GM12878 (cell line): Measurements from ENCODE around the gene C3orf49. TPM values are rescaled to one million over a fixed set of nuclear protein-coding genes. Genes with fewer than 3 reads are reported as not detected.

Source experiments
- ATAC-seq: fragments of 200-7000 bp; cut with Tn5 transposase; 3 replicates; pipeline ENCODE4 v1.9.1; 2020; ENCODE audit warnings: mild to moderate bottlenecking, moderate library complexity
- BruUV-seq: library from RNA; stranded (reverse); fragments of 400-500 nt; replicated peaks from 2 replicates; lab custom pipeline; 2021; lab: Mats Ljungman, UMichigan
- CTCF ChIA-PET: fragments of 300-600 bp; sonication (Branson Sonifier 250); formaldehyde crosslinking; extraction: SDS; loops from one replicate; lab custom pipeline; 2021; ENCODE audit warnings: inconsistent platforms; lab: Yijun Ruan, JAX
- POLR2A ChIA-PET: fragments of 350-600 bp; formaldehyde crosslinking; extraction: SDS; loops from one replicate; lab custom pipeline; 2021; ENCODE audit warnings: inconsistent platforms; lab: Charles Lee
- RAD21 ChIA-PET: fragments of 300-600 bp; sonication (Branson Sonifier 250); formaldehyde crosslinking; loops from one replicate; lab custom pipeline; 2023; ENCODE audit warnings: antibody characterized with exemption; ENCODE audit not compliant: unreplicated experiment; lab: Charles Lee
- SMC1A ChIA-PET: fragments of 300-600 bp; sonication (Branson Sonifier 250); formaldehyde crosslinking; loops from one replicate; lab custom pipeline; 2023; ENCODE audit not compliant: unreplicated experiment, uncharacterized antibody; lab: Charles Lee
- DNase-seq: peaks from one replicate; pipeline ENCODE4 v3.0.0-alpha.2; 2011; ENCODE audit warnings: low read depth, low spot score
- FAIRE-seq: peaks from 3 replicates; lab custom pipeline; 2011; peaks lifted over from hg19 to GRCh38; lab: Jason Lieb, UNC
- H2AFZ ChIP-seq: 2 replicates; pipeline ENCODE4 v1.6.0; 2011; ENCODE audit warnings: low read depth, low read length, control low read depth; ENCODE audit not compliant: control insufficient read depth
- H3K27ac ChIP-seq: 2 replicates; pipeline ENCODE4 v1.5.1; 2011; ENCODE audit warnings: control low read depth; ENCODE audit not compliant: control insufficient read depth, insufficient read depth
- H3K27me3 ChIP-seq, 2 experiments: replicated peaks in 1 of 2; 2 replicates each; pipeline versions ENCODE4 v1.6.0 to v1.6.1; 2011; ENCODE audit warnings: low read length in 1 of 2; ENCODE audit not compliant: control insufficient read depth in 2 of 2, insufficient read depth in 2 of 2
- H3K36me3 ChIP-seq, 2 experiments: 2 replicates each; pipeline ENCODE4 v1.5.1; 2011; ENCODE audit warnings: low read length in 1 of 2; ENCODE audit not compliant: control insufficient read depth in 2 of 2, insufficient read depth in 2 of 2
- H3K4me1 ChIP-seq: 2 replicates; pipeline ENCODE4 v1.6.1; 2011; ENCODE audit warnings: mild to moderate bottlenecking, low read length, moderate library complexity, mixed read lengths; ENCODE audit not compliant: control insufficient read depth, insufficient read depth
- H3K4me2 ChIP-seq: 2 replicates; pipeline ENCODE4 v1.6.0; 2011; ENCODE audit warnings: control low read depth; ENCODE audit not compliant: control insufficient read depth, insufficient read depth
- H3K4me3 ChIP-seq: fragments of 200-600 bp; sonication (generic); 2 replicates; pipeline ENCODE4 v1.5.1; 2016
- H3K79me2 ChIP-seq: 2 replicates; pipeline ENCODE4 v1.6.0; 2011; ENCODE audit warnings: low read length; ENCODE audit not compliant: control insufficient read depth, insufficient read depth
- H3K9ac ChIP-seq: 2 replicates; pipeline ENCODE4 v1.8.0; 2011; ENCODE audit warnings: low read length, control low read depth, mixed read lengths; ENCODE audit not compliant: control insufficient read depth, insufficient read depth
- H3K9me3 ChIP-seq: replicated peaks from 3 replicates; pipeline ENCODE4 v1.5.1; 2011; ENCODE audit warnings: mild to moderate bottlenecking, low read length; ENCODE audit not compliant: control insufficient read depth, insufficient read depth
- H4K20me1 ChIP-seq: 2 replicates; pipeline ENCODE4 v1.6.0; 2011; ENCODE audit not compliant: control insufficient read depth, insufficient read depth
- IRF4 ChIP-seq: IDR thresholded peaks from 2 replicates; pipeline ENCODE4 v1.6.1; 2011; ENCODE audit warnings: low read depth, low read length
- WGBS: methylation state at CpG from one replicate; pipeline ENCODE4 v1.1.6; 2016; ENCODE audit warnings: low lambda C conversion rate; ENCODE audit not compliant: insufficient replicate concordance, insufficient coverage; ENCODE audit errors: missing lambda C conversion rate; 5-methylcytosine and 5-hydroxymethylcytosine counted together
- in situ Hi-C: fragments of 300-500 bp; cut with MboI; formaldehyde crosslinking; loops from 9 replicates; pipeline ENCODE4 v1.14.3; 2018; ENCODE audit warnings: mixed read lengths
- intact Hi-C: fragments of 100-400 bp; cut with micrococcal nuclease; formaldehyde crosslinking; loops from one replicate; pipeline ENCODE4 v1.14.2; 2022; ENCODE audit not compliant: unreplicated experiment
- polyA plus RNA-seq, 11 experiments: library from polyadenylated mRNA; depleted of rRNA in 4 of 11; unstranded in 6 of 11; stranded (reverse) in 5 of 11; fragments of >200 nt; fragmentation: Nextera tagmentation in 4 of 11; fragmentation: Illumina TruSeq in 1 of 11; extraction: Ambion mirVana in 4 of 11; extraction: Trizol in 1 of 11; gene quantifications; 1 replicate in 1 of 11; 2 replicates in 10 of 11; pipeline versions ENCODE4 v1.2.1 to v1.2.3, GENCODE V29; 2011 to 2016; ENCODE audit warnings: inconsistent platforms in 2 of 11, missing spikeins in 2 of 11, low read depth in 1 of 11
- total RNA-seq, 4 experiments: library from RNA; depleted of rRNA in 3 of 4; stranded (reverse); fragments of >200 nt in 3 of 4; fragmentation: Illumina TruSeq in 1 of 4; extraction: Trizol in 1 of 4; gene quantifications; 2 replicates each; pipeline versions ENCODE4 v1.2.1 to v1.2.3, GENCODE V29; 2013 to 2021
- TF ChIP-seq, protein P1 (sequence below): fragments of 450-650 bp; IDR thresholded peaks from 2 replicates; pipeline ENCODE4 v1.6.1; 2018; ENCODE audit warnings: borderline replicate concordance, mild to moderate bottlenecking; ENCODE audit not compliant: partially characterized antibody

The C3orf49 gene
- total and polyA plus RNA-seq, 10 of the 15 experiments (the other 5 are each of a cell fraction or from before 2014, with no cell fraction given) = 0.21 TPM; not detected in 9

DNA sequence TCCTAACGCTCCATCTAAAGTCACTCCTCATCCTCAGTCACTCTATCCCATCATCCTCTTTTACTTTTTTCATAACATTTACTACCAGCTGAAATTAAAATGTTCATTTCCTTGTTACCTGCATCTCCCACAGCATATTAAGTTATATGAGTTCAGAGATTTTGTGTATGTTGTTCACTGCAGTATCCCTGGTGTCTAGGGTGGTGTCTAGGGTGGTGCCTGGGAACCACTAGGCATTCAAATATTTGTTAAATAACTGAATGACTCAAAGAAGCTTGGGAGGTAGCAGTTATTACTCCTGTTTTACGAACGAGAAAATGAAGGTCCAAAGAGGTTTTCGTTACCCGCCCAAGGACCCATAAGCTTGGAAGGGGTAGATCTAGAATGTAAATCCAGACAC, 1.9 kb upstream of the C3orf49 start:
- Histone ChIP-seq H2AFZ (no peak overlapping the region), H3K9ac (no peak overlapping the region), H3K36me3 (no peaks in the 10 kb centered on the region), H3K9me3 (no peaks in the 10 kb centered on the region), H3K27ac (no peak overlapping the region), H3K4me1 (no peaks in the 10 kb centered on the region), H3K79me2 (no peaks in the 10 kb centered on the region), H4K20me1 (no peaks in the 10 kb centered on the region), H3K27me3 (no peaks in the 10 kb centered on the region), H3K4me3 (no peak overlapping the region), H3K4me2 (no peak overlapping the region)
- SMC1A ChIA-PET = interaction anchor here (0.9 to 5.5 kb wide), 6 partner anchors 13 to 467 kb away, joined by 3 to 53 read pairs (median 3); no protein-coding TSS in a partner anchor
- no peak for FAIRE-seq
- no TSS peak for BruUV-seq
- DNase-seq = no peak
- intact Hi-C loops = loop anchor here (5.0 to 10.0 kb wide), 2 partner anchors 142 to 1195 kb away; no protein-coding TSS in a partner anchor
- CTCF ChIA-PET = interaction anchor here (0.9 to 6.7 kb wide), 8 partner anchors 15 to 467 kb away, joined by 3 to 144 read pairs (median 4); no protein-coding TSS in a partner anchor
- ATAC-seq = no peak
- TF ChIP-seq, protein P1, sequence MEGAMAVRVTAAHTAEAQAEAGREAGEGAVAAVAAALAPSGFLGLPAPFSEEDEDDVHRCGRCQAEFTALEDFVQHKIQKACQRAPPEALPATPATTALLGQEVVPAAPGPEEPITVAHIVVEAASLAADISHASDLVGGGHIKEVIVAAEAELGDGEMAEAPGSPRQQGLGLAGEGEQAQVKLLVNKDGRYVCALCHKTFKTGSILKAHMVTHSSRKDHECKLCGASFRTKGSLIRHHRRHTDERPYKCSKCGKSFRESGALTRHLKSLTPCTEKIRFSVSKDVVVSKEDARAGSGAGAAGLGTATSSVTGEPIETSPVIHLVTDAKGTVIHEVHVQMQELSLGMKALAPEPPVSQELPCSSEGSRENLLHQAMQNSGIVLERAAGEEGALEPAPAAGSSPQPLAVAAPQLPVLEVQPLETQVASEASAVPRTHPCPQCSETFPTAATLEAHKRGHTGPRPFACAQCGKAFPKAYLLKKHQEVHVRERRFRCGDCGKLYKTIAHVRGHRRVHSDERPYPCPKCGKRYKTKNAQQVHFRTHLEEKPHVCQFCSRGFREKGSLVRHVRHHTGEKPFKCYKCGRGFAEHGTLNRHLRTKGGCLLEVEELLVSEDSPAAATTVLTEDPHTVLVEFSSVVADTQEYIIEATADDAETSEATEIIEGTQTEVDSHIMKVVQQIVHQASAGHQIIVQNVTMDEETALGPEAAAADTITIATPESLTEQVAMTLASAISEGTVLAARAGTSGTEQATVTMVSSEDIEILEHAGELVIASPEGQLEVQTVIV = no peak
- TF ChIP-seq IRF4 = no peak
- 86% methylated on average over 5 of the region's 5 CpGs for WGBS
- RAD21 ChIA-PET = interaction anchor here (0.6 to 3.2 kb wide), 6 partner anchors 12 to 488 kb away, joined by 3 to 41 read pairs (median 4); no protein-coding TSS in a partner anchor
- in situ Hi-C loops = loop anchor here (5.0 to 25.0 kb wide), 2 partner anchors 465 to 1205 kb away; no protein-coding TSS in a partner anchor
- POLR2A ChIA-PET = no interaction called here
